ENCODE results near the gene CYP27B1.

The CYP27B1 gene

DNA sequence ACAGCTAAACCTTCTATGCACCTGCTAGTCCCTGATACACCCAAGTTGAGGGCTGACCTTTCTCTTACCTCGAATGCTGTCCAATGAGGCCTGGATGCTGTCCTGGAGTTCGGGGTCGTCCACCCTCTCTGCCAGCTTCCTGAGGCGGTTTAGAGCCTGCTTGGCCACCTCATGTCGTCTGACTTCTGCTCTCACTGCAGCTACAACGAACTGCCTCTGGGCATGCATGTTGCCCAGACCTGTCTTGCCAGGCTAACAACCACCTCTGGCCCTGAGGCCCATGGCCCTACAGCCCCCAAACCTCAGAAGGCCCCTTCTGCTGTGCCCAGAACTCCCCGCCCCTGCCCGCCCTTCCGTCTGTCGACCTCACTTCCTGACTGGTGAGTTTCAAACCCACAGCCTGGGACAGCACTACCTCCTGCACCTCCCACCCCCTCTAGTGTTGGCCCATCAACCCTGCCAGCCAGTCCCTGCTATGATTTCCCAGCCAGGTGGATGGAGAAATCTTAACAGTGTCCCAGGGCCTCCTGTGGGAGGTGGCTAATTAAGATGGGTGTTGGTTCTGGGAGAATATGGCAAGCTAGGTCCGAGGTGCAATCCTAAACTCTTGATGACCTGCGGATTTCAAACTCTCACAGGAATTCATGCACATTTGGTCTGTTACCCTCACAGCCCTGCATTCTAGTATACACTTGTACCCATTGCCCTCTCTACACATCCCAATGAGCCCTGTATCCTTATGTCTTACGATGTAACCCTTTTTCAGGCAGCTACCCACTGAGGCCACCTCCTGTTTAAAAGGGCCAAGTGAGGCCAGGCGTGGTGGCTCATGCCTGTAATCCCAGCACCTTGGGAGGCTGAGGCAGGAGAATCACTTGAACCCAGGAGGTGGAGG, 24.8 kb downstream of the CYP27B1 start:
- no peak overlapping the region for H3K4me3 ChIP-seq (ENCODE audit: low read depth, low read length)
- POLR2A ChIA-PET, result no interaction called here
- CTCF ChIA-PET, result interaction anchor here (0.9 to 4.7 kb wide), 5 partner anchors 8 to 158 kb away, joined by 3 to 26 read pairs (median 6); no protein-coding TSS in a partner anchor
- TF ChIP-seq, protein P1, sequence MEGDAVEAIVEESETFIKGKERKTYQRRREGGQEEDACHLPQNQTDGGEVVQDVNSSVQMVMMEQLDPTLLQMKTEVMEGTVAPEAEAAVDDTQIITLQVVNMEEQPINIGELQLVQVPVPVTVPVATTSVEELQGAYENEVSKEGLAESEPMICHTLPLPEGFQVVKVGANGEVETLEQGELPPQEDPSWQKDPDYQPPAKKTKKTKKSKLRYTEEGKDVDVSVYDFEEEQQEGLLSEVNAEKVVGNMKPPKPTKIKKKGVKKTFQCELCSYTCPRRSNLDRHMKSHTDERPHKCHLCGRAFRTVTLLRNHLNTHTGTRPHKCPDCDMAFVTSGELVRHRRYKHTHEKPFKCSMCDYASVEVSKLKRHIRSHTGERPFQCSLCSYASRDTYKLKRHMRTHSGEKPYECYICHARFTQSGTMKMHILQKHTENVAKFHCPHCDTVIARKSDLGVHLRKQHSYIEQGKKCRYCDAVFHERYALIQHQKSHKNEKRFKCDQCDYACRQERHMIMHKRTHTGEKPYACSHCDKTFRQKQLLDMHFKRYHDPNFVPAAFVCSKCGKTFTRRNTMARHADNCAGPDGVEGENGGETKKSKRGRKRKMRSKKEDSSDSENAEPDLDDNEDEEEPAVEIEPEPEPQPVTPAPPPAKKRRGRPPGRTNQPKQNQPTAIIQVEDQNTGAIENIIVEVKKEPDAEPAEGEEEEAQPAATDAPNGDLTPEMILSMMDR (IDR thresholded peaks at IDR 0.05; ENCODE audit: insufficient read depth, low read length, missing control alignments), result no peak
- no peak for DNase-seq (ENCODE audit: low read depth, low spot score)

- ChIA-PET CTCF (interaction anchor here (0.9 to 4.7 kb wide), 5 partner anchors 15 to 164 kb away, joined by 3 to 26 read pairs (median 3); no protein-coding TSS in a partner anchor), POLR2A (no interaction called here)
- no peak for DNase-seq (ENCODE audit: low read depth, low spot score)
- H3K4me3 ChIP-seq (ENCODE audit: low read depth, low read length), result no peak overlapping the region
- TF ChIP-seq, protein P1 (IDR thresholded peaks at IDR 0.05; ENCODE audit: insufficient read depth, low read length, missing control alignments), result no peak
Observed at GRCh38 chr12:57741413-57741789, 25.5 kb downstream of the CYP27B1 start.

- ChIA-PET CTCF (interaction anchor here (1.0 to 4.7 kb wide), 5 partner anchors 15 to 164 kb away, joined by 3 to 26 read pairs (median 3); no protein-coding TSS in a partner anchor), POLR2A (no interaction called here)
- H3K4me3 ChIP-seq (ENCODE audit: low read depth, low read length), result no peak overlapping the region
- TF ChIP-seq, protein P1 (IDR thresholded peaks at IDR 0.05; ENCODE audit: insufficient read depth, low read length, missing control alignments), result no peak
- no peak for DNase-seq (ENCODE audit: low read depth, low spot score)
Observed at GRCh38 chr12:57740656-57741412, 26.0 kb downstream of the CYP27B1 start.

- TF ChIP-seq, protein P1 (IDR thresholded peaks at IDR 0.05; ENCODE audit: insufficient read depth, low read length, missing control alignments), result no peak
- H3K4me3 ChIP-seq (ENCODE audit: low read depth, low read length), result no peak overlapping the region
- POLR2A ChIA-PET, result no interaction called here
- CTCF ChIA-PET, result interaction anchor here (1.0 to 4.8 kb wide), 5 partner anchors 14 to 165 kb away, joined by 3 to 36 read pairs (median 6); no protein-coding TSS in a partner anchor
- DNase-seq (ENCODE audit: low read depth, low spot score), result no peak
Observed at GRCh38 chr12:57739914-57740538, 26.9 kb downstream of the CYP27B1 start.

- ChIA-PET POLR2A (interaction anchor here (0.9 kb wide), 1 partner anchor 13 kb away, joined by 3 read pairs; no protein-coding TSS in a partner anchor), CTCF (interaction anchor here (0.6 to 4.8 kb wide), 3 partner anchors 13 to 155 kb away, joined by 3 to 36 read pairs (median 9); no protein-coding TSS in a partner anchor)
- no peak overlapping the region for H3K4me3 ChIP-seq (ENCODE audit: low read depth, low read length)
- DNase-seq (ENCODE audit: low read depth, low spot score), result no peak
- TF ChIP-seq, protein P1 (IDR thresholded peaks at IDR 0.05; ENCODE audit: insufficient read depth, low read length, missing control alignments), result no peak
Observed at GRCh38 chr12:57739387-57739786, 27.5 kb downstream of the CYP27B1 start.

All from AG04449 (cell line).